MM.1S (cell line): ENCODE measurements around the gene UNKL.

Source experiments
- DNase-seq: peaks from one replicate; pipeline ENCODE4 v3.0.0-alpha.2; 2015
- H2AFZ ChIP-seq: fragments of 300-600 bp; sonication (generic); 2 replicates; pipeline ENCODE4 v1.6.0; 2016; ENCODE audit warnings: antibody characterized with exemption, low read length
- H3F3A ChIP-seq: fragments of 300-600 bp; sonication (generic); 2 replicates; pipeline ENCODE4 v1.6.1; 2016; ENCODE audit warnings: mild to moderate bottlenecking, antibody characterized with exemption, low read length, moderate library complexity, mixed read lengths; ENCODE audit not compliant: insufficient read depth
- H3K27ac ChIP-seq: fragments of 300-600 bp; sonication (generic); 2 replicates; pipeline ENCODE4 v1.5.1; 2016; ENCODE audit warnings: mild to moderate bottlenecking, low read length
- H3K27me3 ChIP-seq: fragments of 300-600 bp; sonication (generic); replicated peaks from 2 replicates; pipeline ENCODE4 v1.6.0; 2016; ENCODE audit warnings: low read length; ENCODE audit not compliant: insufficient read depth
- H3K36me3 ChIP-seq: fragments of 300-600 bp; sonication (generic); replicated peaks from 2 replicates; pipeline ENCODE4 v1.6.1; 2016; ENCODE audit warnings: mild to moderate bottlenecking, low read length, mixed read lengths; ENCODE audit not compliant: insufficient read depth
- H3K4me1 ChIP-seq: fragments of 300-600 bp; sonication (generic); 2 replicates; pipeline ENCODE4 v1.6.1; 2016; ENCODE audit warnings: low read length, mixed read lengths
- H3K4me2 ChIP-seq: fragments of 300-600 bp; sonication (generic); 2 replicates; pipeline ENCODE4 v1.6.0; 2016; ENCODE audit warnings: low read depth, low read length
- H3K4me3 ChIP-seq: fragments of 300-600 bp; sonication (generic); 2 replicates; pipeline ENCODE4 v1.5.1; 2016; ENCODE audit warnings: low read length, mixed read lengths
- H3K79me2 ChIP-seq: fragments of 300-600 bp; sonication (generic); 2 replicates; pipeline ENCODE4 v1.6.1; 2016; ENCODE audit warnings: mixed run types, low read length, mixed read lengths
- H3K9ac ChIP-seq: fragments of 300-600 bp; sonication (generic); 2 replicates; pipeline ENCODE4 v1.6.1; 2016; ENCODE audit warnings: low read length, mixed read lengths
- H3K9me2 ChIP-seq: fragments of 300-600 bp; sonication (generic); replicated peaks from 2 replicates; pipeline ENCODE4 v1.6.1; 2016; ENCODE audit warnings: mild to moderate bottlenecking, low read length, mixed read lengths; ENCODE audit not compliant: insufficient read depth
- H3K9me3 ChIP-seq: fragments of 300-600 bp; sonication (generic); replicated peaks from 2 replicates; pipeline ENCODE4 v1.6.1; 2016; ENCODE audit warnings: mild to moderate bottlenecking, low read length, mixed read lengths; ENCODE audit not compliant: insufficient read depth
- H4K20me1 ChIP-seq: fragments of 300-600 bp; sonication (generic); 2 replicates; pipeline ENCODE4 v1.6.1; 2016; ENCODE audit warnings: mild to moderate bottlenecking, low read length, moderate library complexity, mixed read lengths; ENCODE audit not compliant: insufficient read depth
- EZH2 ChIP-seq: fragments of 300-600 bp; sonication (generic); optimal IDR thresholded peaks from 2 replicates; pipeline ENCODE3; 2017; ENCODE audit warnings: low read depth, mild to moderate bottlenecking, antibody characterized with exemption, low read length, mixed read lengths
- EZH2phosphoT487 ChIP-seq: fragments of 300-600 bp; sonication (generic); IDR thresholded peaks from 2 replicates; pipeline ENCODE4 v1.6.1; 2018; ENCODE audit warnings: antibody characterized with exemption, low read length
- TF ChIP-seq, protein P1 (sequence below): fragments of 300-600 bp; sonication (generic); IDR thresholded peaks from 2 replicates; pipeline ENCODE4 v1.5.1; 2016; ENCODE audit warnings: antibody characterized with exemption, low read length, mixed read lengths

The UNKL gene

DNA sequence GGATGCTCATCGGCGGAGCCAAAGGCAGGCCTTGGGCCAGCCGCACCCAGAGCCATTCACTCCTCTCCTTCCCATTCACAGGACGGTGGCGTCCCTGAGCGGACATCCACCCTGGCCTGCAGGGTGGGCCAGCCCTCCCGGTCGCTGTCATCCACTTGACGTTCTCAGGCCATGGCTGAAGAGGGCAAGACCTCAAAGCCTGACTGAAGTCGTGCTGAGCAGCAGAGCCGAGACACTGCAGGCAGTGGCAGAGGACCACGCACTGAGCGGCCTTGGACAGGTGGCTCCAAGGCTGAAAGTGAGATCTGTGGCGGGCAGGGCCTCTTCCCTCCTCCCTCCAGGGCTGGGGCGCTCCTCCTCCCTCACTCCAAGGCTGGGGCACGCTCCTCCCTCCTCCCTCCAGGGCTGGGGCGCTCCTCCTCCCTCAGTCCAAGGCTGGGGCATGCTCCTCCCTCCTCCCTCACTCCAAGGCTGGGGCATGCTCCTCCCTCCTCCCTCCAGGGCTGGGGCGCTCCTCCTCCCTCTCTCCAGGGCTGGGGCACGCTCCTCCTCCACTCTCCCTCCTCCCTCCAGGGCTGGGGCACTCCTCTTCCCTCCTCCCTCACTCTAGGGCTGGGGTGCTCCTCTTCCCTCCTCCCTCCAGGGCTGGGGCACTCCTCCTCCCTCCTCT lies 38.6 kb downstream of the UNKL start:
- Histone ChIP-seq H3K79me2 (peaks cover 62% of the 10 kb centered on the region), H3K4me1 (no peaks in the 10 kb centered on the region), H3K36me3 (no peaks in the 10 kb centered on the region), H3K4me2 (no peak overlapping the region), H3K4me3 (no peak overlapping the region), H3K27ac (no peak overlapping the region), H3K9me3 (no peaks in the 10 kb centered on the region), H3K27me3 (no peaks in the 10 kb centered on the region), H2AFZ (no peak overlapping the region), H3K9me2 (no peaks in the 10 kb centered on the region), H3F3A (peaks cover 4% of the 10 kb centered on the region; the same call in 1 of the 2 replicates), H4K20me1 (no peaks in the 10 kb centered on the region), H3K9ac (no peak overlapping the region)
- no peak for DNase-seq
- TF ChIP-seq, protein P1, sequence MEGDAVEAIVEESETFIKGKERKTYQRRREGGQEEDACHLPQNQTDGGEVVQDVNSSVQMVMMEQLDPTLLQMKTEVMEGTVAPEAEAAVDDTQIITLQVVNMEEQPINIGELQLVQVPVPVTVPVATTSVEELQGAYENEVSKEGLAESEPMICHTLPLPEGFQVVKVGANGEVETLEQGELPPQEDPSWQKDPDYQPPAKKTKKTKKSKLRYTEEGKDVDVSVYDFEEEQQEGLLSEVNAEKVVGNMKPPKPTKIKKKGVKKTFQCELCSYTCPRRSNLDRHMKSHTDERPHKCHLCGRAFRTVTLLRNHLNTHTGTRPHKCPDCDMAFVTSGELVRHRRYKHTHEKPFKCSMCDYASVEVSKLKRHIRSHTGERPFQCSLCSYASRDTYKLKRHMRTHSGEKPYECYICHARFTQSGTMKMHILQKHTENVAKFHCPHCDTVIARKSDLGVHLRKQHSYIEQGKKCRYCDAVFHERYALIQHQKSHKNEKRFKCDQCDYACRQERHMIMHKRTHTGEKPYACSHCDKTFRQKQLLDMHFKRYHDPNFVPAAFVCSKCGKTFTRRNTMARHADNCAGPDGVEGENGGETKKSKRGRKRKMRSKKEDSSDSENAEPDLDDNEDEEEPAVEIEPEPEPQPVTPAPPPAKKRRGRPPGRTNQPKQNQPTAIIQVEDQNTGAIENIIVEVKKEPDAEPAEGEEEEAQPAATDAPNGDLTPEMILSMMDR = no peak
- TF ChIP-seq EZH2 (no peak), EZH2phosphoT487 (no peak)

DNA sequence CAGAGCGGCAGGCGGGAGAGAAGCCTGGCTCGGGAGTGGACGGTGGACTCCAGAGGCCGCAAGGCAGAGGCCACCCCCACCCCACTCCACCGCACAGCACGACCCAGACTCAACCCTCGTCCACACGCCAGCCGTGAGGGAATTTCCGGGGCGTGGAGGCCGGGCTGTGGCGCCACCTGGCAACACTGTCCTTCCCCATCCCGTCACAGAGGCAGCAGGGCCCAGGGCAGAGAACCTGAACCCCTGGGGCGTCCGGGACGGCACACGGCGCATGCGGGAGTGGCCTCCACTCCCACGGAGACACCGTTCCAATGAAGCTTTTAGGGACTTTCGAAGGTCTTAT lies 39.2 kb downstream of the UNKL start:
- Histone ChIP-seq H3K36me3 (no peaks in the 10 kb centered on the region), H3F3A (peaks cover 2% of the 10 kb centered on the region; the same call in 1 of the 2 replicates), H3K79me2 (peaks cover 62% of the 10 kb centered on the region), H3K9me2 (no peaks in the 10 kb centered on the region), H3K9ac (no peak overlapping the region), H3K27me3 (no peaks in the 10 kb centered on the region), H4K20me1 (no peaks in the 10 kb centered on the region), H2AFZ (no peak overlapping the region), H3K4me2 (no peak overlapping the region), H3K4me3 (no peak overlapping the region), H3K9me3 (no peaks in the 10 kb centered on the region), H3K4me1 (no peaks in the 10 kb centered on the region), H3K27ac (no peak overlapping the region)
- no peak for DNase-seq
- TF ChIP-seq, protein P1 = no peak
- TF ChIP-seq EZH2 = no peak
- TF ChIP-seq EZH2phosphoT487 = no peak

DNA sequence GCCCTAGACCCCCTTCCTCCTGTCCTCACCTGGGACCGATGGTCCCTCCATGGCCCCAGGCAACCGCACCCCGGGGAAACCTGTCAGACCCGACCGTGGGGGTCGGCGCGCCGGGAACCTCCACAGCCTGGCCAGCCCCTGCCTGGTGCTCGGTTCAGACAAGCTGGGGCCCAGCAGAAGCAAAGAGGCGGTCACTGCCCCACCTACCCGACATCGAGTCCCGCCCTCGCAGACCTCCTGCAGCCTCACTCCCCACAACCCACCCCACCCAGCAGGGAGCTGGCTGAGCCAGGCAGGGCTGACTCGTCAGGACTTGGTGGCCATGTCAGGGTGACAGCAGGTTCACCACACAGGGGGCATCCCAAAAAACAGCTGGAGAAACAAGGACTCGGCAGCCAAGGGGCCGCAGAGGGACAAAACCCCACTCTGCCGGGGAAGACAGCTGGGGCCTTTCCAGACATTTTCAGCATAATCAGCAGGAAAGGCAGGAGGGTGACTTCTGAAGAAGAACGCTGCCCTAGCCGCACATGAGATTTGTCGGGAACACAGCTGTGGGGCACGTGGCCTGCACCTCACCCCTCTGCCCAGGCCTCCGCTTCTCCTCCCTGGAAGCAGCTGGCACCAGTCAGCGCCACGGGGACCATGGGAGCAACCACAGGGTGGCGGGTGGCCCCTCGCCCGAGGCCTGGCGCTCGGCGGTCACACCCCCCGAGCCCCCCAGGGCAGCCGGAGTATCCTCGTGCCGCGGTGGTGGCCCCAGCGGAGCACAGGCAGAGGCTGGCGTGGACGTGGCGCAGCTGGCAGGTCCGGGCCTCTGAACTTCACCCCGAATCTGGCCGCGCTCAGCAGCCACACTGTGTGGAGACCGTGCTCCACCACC lies 39.8 kb downstream of the UNKL start:
- Histone ChIP-seq H2AFZ (no peak overlapping the region), H3K27ac (no peak overlapping the region), H3K4me2 (no peak overlapping the region), H3K4me1 (no peaks in the 10 kb centered on the region), H3K4me3 (no peak overlapping the region), H4K20me1 (no peaks in the 10 kb centered on the region), H3K9ac (no peak overlapping the region), H3K79me2 (peaks cover 62% of the 10 kb centered on the region), H3K27me3 (no peaks in the 10 kb centered on the region), H3K9me3 (no peaks in the 10 kb centered on the region), H3K36me3 (no peaks in the 10 kb centered on the region), H3K9me2 (no peaks in the 10 kb centered on the region), H3F3A (no peaks in the 10 kb centered on the region)
- TF ChIP-seq EZH2phosphoT487 (no peak), EZH2 (no peak)
- TF ChIP-seq, protein P1 = no peak
- DNase-seq = no peak
